GM18499 (cell line): ENCODE results near the gene NEUROG1.

Experiments used
- ATAC-seq: cut with Tn5 transposase; IDR thresholded peaks from one replicate; pipeline ENCODE4 v1.9.1; 2021; ENCODE audit warnings: moderate number of reproducible peaks; ENCODE audit not compliant: insufficient read depth, unreplicated experiment

Gene NEUROG1, protein sequence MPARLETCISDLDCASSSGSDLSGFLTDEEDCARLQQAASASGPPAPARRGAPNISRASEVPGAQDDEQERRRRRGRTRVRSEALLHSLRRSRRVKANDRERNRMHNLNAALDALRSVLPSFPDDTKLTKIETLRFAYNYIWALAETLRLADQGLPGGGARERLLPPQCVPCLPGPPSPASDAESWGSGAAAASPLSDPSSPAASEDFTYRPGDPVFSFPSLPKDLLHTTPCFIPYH

DNA sequence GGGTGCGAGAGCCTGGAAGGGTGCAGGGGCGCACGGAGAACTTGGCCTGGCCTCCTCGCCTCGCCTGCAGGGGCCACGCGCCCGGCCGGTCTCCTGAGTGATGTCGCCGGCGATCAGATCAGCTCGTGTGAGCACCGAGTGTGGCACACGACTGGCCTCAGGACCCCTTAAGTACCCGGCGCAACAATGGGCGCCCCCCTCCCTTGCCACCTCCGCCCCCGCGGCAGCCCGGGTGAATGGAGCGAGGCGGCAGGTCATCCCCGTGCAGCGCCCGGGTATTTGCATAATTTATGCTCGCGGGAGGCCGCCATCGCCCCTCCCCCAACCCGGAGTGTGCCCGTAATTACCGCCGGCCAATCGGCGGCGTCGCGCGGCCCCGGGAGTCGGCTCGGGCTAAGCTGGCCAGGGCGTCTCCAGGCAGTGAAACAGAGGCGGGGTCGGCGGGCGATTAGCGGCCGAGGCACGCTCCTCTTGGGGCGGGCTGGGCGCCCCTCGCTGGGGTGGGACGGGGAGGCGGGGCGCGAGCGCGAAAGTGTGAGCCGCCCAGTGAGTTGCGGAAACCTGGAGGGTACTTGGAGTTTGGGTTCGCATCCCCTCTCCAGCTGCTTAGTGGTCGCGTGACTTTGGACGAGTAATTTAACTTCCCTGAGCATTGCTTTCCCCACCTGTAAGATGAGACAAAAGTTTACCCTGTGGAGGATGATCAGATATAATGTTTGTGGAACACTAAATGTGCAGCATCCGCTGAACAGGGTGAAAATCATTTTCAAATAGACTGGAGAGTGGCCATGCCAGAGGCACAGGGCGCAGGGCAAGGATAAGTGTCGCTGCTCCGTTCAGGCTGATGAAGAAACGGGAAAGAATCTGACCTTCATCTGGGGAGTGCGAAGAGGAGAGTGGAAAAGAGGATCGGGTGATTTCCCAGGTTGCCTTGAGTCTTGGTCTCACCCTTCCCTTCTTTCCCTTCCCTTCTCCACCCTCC lies at the start of gene NEUROG1:
NEUROG1 (minus strand) TSS at position 145 of the 982 bp plus-strand sequence. CDS start 274 bp downstream, outside the sequence.
- no peak for ATAC-seq

DNA sequence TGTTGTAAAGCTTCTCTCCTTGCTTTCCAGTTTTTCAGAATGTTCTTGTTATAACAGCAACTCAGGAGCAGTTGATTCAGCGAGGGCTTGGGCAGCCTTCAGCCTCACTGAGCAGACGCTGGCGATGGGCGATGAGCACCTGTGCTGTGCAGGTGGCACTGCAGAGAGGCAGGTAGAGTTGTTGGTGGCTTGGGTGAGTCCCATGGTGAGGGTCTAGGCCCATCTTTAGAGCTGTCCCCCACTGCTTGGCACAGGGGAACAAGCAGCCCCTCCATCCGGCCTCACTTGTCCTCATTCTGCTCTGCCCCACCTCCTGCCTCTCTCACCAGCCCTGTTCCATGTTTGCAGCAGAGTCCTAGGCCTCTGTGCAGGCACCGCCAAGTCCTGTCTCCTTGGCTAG lies 49.2 kb upstream of the NEUROG1 start:
- no peak for ATAC-seq

DNA sequence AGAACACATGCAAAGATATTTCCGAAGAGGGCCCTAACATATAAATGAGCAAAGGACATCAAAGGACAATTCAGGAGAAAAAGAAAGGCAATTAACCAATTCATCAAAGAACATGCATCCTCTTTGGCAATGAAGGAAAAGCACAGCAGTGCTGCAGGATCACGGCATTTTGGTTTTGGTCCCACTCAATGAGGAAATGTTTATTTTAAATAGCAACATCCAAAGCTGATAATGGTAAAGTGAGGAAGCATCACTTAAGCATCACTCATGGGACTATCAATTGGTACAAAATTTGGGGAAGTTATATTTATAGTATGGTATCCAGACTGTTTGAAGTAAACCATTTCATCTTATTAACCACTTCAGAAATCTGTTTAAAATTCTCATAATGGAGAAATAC lies 48.5 kb upstream of the NEUROG1 start:
- no peak for ATAC-seq

DNA sequence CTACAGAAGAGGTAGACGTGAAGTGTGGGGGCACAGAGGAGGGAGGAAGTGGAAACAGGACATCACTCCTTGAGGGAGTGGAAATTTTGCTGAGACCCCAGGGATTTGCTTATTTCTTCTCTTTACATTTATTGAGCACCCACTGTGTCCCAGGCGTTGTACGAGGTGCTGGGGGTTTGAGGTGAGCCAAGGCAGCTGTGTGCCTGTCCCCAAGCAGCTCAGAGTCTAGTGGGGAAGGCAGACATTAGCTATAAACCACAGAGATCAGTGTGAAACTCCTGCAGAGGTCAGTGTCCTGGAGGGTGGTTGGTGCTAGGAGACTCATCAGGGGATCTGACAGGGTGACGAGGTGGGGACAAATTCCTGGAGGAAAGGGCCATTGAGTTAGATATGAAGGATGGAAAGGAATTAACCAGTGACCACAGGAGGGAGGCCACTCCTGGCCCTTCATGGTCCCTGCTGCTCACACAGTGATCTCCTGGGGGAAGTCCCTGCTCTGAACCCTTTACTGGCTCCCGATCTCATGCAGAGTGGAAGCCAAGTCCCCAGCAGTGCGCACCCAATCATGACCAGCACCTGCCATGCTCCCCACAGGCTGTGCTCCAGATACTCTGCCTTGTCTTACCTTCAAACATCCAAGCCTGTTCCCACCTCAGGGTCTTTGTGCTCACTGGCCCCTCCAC lies 46.5 kb upstream of the NEUROG1 start:
- ATAC-seq: no peak

DNA sequence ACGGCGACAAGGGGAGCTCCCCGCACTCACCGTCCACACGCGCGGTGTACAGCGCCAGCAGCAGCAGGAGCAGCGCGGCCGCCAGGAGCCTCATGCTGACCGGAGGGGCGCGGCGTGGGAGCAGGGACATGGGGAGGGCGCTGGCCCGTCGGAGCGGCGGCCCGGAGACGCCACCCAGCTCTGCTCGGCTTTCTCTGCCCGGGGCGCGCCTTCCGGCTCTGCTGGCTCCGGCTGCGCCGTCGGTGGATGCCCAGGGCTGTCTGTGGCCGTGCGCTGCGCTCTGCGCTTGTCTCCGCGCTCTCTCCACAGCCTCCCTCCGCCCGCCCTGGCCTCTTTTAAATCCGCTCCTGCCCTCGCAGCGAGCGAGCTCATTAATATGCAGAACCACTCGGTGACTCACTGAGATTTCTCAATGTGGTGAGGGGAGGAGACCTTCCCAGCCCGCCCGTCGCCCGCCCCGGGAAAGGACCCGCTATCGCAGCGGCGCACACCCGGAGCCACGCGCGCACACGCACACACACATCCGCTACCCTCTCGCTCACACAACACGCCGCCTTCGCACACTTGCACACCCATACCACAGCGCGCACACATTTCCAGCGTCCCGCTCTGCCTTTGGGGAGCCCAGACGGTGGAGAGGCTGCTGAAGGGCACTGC lies 43.0 kb upstream of the NEUROG1 start, which contains the start of gene CXCL14:
CXCL14 (minus strand) TSS at position 307 of the 657 bp plus-strand sequence; CDS start at position 94, 213 bp downstream.
- ATAC-seq: no peak

DNA sequence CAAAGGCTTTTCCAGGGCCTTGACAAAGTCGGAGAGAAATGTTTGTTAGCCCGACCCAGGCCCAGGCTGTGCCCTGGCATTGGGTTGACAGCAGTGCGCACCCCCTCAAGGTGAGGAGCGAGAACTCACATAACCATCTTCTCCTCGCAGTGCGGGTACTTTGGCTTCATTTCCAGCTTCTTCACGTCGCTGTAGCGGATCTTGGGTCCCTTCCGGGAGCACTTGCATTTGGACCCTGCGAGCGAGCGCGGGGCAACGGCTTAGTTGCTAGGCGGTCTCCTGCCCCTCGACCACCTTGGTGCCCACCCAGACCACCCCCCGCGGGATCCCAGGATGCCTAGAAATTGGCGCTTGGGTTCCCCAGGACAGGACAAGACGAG lies 42.5 kb upstream of the NEUROG1 start:
- ATAC-seq: no peak

DNA sequence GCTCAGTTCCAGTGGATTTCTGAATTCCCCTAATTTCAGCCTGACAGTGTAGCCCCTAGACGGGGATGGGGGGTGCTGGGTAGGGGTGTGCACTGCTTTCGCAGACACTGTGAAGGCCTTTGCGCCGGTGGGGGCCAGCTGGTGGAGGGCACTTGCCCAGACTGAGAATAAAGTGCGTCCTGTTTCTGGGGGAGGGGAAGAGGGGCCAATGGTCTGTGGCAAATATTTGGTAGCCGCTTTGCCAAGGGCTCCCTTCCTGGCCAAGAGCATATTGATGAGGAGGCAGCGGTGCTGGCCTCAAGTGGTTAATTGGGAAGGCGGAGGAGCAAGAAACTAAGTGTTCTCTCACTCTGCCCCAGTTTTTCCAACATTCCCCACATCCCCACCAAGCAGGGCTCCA lies 41.7 kb upstream of the NEUROG1 start:
- no peak for ATAC-seq

DNA sequence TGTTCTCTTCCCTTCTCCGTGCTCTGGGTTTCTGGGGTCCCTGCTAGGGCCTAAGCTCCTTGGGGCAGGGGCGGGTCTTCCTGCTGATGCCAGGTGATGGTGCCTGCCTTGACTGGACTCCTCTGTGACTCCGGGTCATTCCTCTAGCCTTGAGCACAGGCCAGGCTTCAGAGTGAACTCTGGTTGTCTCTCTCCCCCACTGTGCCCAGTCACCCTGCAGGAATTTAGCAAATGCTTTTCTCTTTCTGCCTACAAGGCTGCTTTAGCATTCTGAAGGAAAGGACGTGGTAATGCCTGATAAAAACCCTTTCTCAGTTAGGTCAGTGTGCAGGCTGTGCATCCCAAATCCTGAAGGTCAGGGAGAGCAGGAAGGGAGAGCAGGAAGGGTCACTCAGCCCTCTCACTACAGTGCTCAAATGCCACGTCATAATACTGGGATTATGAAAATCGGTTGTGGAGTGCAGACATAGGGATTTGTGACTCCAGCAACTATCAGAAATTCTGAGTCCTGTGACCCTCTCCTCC lies 40.4 kb upstream of the NEUROG1 start:
- ATAC-seq: no peak

DNA sequence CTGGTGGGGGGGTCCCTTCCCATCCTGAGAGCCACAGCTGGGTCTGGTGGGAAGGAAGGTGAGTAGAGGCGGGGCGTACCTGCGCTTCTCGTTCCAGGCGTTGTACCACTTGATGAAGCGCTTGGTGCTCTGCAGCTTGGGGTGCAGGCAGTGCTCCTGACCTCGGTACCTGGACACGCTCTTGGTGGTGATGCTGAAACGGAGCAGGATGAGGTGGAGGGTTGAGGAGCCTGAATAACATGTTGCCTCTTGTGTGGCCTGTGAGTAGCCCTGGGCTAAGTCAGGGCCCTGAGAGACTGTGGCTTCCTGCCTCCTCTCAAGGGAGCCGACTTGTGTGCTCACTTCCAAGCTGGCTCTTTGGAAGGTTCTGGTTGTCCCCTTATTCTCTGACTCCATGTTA lies 38.7 kb upstream of the NEUROG1 start:
- no peak for ATAC-seq

DNA sequence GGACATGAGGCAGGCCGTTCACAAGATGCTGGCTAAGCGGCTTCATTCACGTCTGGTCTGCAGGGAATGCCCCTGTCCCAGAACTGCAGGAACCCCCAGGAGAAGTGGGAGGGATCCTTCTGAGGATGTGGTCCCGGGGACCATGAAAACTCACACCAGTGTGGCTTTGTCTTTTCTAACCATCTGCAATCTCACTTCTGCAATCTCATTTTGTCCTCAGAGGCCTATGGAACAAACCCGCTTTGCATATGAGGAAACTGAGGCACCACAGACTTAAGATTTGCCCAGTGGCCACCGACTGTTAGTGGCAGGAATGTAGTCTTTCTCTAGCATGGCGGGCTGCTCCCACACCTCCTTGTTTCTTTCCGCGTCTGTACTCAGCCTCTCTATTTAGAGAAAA lies 36.1 kb upstream of the NEUROG1 start:
- no peak for ATAC-seq

DNA sequence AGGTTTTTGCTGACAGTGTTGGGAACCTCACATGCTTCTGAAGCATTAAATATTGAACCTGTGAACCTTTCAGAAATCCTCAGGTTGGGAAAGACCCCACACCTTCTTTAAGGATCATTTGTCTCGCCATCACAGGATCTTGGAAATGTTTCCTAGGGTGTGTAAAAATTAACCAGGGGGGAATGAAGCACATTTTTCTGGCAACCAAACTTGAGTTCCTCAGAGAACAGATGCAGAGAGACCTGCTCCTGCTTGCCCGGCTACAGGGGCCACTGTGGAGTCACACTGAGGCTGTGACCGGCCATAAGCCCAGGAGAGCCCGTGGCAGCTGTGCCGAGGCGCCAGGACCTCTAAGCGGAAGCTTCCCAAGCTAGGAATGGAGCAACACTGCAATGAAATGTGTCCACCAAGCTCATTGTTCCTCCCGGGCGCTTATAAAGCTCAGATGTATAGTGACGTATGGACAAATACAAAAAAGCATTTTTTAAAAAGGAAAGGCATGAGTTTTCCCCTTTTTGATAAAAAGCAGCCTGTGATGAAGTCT lies 35.4 kb upstream of the NEUROG1 start:
- no peak for ATAC-seq

DNA sequence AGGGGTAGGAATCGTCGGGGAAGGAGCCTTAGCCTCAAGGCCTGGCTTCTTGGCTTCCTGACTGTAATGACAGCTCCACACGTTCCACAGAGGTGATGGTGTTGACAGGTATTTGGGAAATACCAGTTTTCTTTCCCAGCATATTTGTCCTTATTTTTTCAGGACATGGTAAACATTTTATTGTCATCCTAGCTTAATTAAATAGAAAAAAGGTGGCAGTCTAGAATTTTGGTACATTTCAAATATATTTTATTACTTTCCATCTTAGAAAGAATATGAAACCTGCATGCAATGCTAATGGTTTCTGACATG lies 34.6 kb upstream of the NEUROG1 start:
- no peak for ATAC-seq

DNA sequence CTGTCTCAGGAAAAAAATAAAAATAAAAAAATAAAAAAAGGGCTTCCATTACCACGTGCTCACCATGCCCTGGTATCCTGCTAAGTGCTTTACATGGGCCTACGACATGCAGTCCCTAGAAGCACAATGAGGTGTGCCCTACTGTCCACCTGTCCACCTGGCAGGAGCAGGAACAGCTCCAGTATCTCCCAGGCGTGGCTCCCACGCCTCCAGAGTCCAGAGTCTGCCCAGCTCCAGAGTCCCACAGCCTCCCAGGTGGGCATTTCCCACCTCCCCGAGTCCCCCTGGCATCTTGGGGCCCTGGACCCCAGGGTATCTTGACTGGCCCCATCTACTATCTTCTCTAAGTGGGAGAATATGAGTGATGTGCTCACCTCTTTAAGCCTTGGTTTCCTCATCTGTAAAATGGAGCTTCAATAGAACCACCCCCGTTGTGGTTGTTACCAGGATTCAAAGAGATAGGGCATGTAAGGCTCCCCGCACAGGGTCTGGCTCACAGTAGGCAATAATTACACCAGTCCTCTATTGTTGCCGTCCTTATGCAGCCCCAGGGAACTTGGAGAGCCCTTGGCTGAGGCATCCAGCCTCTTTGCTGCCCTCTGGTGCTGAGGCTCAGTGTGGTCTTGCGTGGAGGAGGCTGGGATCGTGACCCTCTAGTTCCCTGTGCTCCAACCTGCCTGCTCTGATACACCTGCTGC lies 34.1 kb upstream of the NEUROG1 start:
- ATAC-seq: no peak

DNA sequence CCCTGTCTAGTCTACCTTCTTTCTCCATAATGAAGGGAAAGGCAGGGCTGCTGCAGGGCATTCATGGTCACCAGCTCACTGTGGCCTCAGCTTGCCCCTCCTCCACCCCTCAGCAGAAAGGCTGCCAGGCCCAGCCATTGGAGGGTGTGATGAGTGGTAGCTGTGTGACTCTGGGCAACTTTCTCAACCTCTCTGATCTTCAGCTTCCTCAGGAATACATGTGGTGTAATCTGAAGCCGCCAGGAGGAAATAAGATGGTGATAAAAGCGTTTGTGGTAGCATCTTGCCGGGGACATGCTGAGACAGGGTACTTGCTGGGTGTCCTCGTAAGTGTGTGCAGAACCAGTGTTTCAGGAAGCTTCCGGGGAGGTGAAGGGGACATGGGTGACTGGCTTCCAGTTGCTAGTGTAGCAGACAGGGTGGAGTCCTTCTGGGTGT lies 33.2 kb upstream of the NEUROG1 start:
- no peak for ATAC-seq

DNA sequence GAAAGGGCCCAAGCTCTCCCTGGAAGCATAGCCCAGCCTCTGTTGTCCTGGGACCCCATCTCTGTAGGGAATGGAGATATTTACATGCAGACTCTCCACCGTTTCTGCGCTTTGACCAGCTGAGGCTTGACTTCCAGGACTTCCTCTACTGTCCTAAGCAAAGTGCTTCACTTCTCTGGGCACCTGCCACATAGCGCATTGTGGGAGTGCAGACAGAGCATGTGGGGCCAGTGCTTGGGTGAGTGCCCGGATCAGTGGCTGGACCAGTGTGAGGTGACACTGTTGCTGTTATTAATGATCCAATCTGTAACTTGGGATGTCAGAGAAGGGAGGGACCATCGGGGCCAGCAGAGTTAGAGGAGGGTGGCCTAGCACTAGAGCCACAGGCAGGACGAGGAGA lies 32.5 kb upstream of the NEUROG1 start:
- no peak for ATAC-seq

DNA sequence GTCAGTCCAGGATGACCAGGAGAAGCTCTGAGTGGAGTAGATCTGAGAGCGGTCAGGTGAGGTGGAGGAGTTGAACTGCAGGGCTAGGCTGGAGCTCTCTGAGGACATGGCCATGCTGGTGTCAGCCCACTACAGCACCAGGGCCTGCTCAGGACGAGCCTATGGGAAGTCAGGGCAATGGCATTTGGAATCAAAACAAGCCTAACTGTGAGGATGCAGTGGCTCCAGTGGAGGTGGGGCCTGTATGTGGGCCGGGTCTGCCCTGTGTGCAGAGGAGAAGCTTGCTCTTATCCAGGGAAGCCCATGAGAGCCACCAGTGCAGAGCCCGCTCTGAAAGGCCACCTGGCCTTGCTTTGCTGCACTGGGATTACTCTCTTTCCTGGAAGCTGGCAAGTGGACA lies 31.9 kb upstream of the NEUROG1 start:
- no peak for ATAC-seq

DNA sequence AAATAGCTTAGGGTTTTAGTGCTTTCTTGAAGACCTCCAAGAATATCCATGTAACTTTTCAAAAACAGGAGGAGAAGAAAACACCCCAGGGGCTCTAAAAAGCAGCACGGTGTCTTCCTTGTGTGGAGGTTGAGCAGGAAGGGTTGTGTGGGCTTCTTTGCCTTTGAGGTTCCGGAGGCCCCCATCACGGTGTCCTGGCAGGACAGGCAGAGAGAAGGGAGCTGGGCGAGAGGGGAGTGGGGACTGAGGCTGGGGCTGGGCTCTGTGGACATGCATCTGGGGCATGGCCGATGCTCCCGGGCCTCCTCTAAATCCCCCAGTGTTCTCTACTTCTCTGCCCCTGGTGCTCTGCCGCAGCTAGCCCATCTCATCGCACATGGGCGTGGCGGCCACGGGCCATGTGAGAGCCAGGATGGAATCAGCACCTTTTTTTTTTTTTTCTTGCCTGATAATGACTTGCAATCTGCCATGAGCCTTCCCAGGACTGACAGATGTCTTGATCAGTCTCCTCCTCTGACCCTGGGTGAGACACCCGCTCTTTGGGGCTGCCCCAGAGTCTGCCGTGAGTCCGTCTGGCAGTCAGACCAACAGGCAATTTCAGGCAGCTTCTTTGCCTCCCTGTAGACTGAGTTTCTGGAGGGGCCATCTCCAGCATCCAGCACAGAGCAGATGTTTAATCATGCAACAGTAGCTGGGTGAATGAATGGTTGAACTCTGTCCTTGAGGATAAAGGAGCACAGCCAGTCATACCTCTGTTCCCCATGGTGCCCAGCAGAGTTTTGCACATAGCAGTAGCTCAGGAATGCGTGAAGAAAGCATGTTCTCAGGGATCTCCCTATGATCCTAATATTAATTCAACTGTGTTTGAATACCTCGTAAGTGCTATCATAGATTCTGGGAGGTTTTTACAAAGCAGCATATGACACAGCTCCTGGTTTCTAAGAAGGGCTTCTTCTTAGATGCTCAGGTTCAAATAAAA lies 30.9 kb upstream of the NEUROG1 start:
- ATAC-seq: no peak

DNA sequence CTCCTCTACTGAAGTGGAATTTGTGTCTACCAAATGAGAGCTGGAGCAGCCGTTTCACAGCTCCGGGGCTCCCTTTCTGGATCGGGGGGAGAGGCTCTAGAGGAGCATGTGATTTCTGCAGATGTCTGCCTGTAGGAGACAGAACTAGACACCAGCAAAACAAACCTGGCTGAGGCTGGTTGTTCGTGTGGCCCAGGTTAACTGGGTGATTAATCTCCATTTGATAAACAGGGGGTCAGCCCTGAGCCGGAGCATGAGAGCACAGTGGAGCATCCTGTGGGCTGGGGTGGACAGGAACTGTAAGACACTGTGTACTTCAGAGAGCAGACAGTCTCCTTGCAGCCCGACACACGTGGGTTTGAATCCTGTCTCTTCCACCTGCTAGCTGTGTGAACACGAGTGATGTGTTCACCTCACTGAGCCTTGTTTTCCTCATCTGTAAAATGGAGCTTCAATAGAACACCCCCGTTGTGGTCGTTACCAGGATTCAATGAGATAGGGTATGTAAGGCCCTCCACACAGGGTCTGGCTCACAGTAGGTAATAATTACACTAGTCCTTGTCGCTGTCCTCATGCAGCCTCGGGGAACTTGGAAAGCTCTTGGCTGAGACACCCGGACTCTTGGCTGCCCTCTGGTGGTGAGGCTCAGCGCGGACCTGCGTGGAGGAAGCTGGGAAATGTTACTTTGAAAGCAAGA lies 30.1 kb upstream of the NEUROG1 start:
- no peak for ATAC-seq
